Cardiac muscle cell (in vitro differentiated cells and primary cell): ENCODE results near the gene ORMDL2. TPM values are rescaled to one million over a fixed set of nuclear protein-coding genes. Genes with fewer than 3 reads are reported as not detected.
A peak's percentile ranks its signal among the peaks of the same experiment; 100 is the strongest.
"Not testable (repeated sequence)": the region's sequence is repeated elsewhere in the genome, so short reads cannot be mapped to it uniquely, and the experiment has no call there.

Source experiments
- DNase-seq, 2 donors: peaks; one replicate each; pipeline versions ENCODE4 v3.0.0 to v3.0.0-alpha.2; 2010 to 2017; ENCODE audit warnings: low read depth in 1 of 2, low spot score in 1 of 2
- H3K27ac ChIP-seq: fragments of 200-600 bp; sonication (generic); 2 replicates; pipeline ENCODE4 v1.5.1; 2016
- H3K27me3 ChIP-seq: fragments of 200-600 bp; sonication (generic); 2 replicates; pipeline ENCODE4 v1.6.0; 2016; ENCODE audit warnings: control low read depth
- H3K36me3 ChIP-seq: fragments of 200-600 bp; sonication (generic); 2 replicates; pipeline ENCODE4 v1.5.1; 2016; ENCODE audit warnings: control low read depth
- H3K4me1 ChIP-seq: fragments of 200-600 bp; sonication (generic); 2 replicates; pipeline ENCODE4 v1.8.1; 2017; ENCODE audit warnings: low read depth, mild to moderate bottlenecking, mixed run types
- H3K4me3 ChIP-seq: fragments of 200-600 bp; sonication (generic); 2 replicates; pipeline ENCODE4 v1.5.1; 2016; ENCODE audit warnings: mild to moderate bottlenecking
- H3K9me3 ChIP-seq: fragments of 200-600 bp; sonication (generic); 2 replicates; pipeline ENCODE4 v1.5.1; 2017; ENCODE audit warnings: low read depth, mild to moderate bottlenecking, control low read depth
- polyA plus RNA-seq: library from polyadenylated mRNA; unstranded; fragments of >200 nt; fragmentation: Nextera tagmentation; extraction: Ambion mirVana; gene quantifications from 2 replicates; pipeline ENCODE4 v1.2.1, GENCODE V29; 2016
- total RNA-seq: library from RNA; depleted of rRNA; stranded (reverse); fragments of >200 nt; gene quantifications from 2 replicates; pipeline ENCODE4 v1.2.3, GENCODE V29; 2016
- TF ChIP-seq, protein P1 (sequence below): IDR thresholded peaks from 2 replicates; pipeline ENCODE4 v1.5.1; 2012; ENCODE audit warnings: low read depth, mild to moderate bottlenecking, low read length

The ORMDL2 gene
- total and polyA plus RNA-seq, 2 experiments from 2014 or later: 9.0 to 58.9 TPM

DNA sequence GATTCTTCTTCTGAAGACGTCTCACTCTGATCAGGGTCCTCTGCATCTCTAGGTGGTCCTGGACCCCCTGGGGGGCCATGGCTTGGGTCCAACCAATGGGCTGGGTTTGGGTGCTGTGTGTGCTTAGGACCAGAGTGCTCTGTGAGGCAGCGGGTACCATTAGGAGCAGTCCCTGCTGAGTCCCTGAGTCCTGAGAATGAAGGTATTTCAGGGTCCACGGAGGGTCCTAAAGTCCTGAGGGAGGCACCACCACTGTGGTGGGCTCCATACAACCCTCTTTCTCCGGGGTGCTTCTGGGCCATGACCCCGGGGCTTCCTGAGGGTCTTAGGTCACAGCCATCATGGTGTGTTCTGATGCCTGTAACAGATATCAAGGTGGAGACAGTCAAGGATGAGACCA, 10.5 kb downstream of the ORMDL2 start:
- Histone ChIP-seq H3K36me3 (no peaks in the 10 kb centered on the region), H3K4me3 (no peak overlapping the region), H3K4me1 (no peaks in the 10 kb centered on the region), H3K27me3 (no peaks in the 10 kb centered on the region), H3K9me3 (no peaks in the 10 kb centered on the region), H3K27ac (peak overlapping the region; percentile 72)
- no peak for DNase-seq
- TF ChIP-seq, protein P1, sequence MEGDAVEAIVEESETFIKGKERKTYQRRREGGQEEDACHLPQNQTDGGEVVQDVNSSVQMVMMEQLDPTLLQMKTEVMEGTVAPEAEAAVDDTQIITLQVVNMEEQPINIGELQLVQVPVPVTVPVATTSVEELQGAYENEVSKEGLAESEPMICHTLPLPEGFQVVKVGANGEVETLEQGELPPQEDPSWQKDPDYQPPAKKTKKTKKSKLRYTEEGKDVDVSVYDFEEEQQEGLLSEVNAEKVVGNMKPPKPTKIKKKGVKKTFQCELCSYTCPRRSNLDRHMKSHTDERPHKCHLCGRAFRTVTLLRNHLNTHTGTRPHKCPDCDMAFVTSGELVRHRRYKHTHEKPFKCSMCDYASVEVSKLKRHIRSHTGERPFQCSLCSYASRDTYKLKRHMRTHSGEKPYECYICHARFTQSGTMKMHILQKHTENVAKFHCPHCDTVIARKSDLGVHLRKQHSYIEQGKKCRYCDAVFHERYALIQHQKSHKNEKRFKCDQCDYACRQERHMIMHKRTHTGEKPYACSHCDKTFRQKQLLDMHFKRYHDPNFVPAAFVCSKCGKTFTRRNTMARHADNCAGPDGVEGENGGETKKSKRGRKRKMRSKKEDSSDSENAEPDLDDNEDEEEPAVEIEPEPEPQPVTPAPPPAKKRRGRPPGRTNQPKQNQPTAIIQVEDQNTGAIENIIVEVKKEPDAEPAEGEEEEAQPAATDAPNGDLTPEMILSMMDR: no peak

DNA sequence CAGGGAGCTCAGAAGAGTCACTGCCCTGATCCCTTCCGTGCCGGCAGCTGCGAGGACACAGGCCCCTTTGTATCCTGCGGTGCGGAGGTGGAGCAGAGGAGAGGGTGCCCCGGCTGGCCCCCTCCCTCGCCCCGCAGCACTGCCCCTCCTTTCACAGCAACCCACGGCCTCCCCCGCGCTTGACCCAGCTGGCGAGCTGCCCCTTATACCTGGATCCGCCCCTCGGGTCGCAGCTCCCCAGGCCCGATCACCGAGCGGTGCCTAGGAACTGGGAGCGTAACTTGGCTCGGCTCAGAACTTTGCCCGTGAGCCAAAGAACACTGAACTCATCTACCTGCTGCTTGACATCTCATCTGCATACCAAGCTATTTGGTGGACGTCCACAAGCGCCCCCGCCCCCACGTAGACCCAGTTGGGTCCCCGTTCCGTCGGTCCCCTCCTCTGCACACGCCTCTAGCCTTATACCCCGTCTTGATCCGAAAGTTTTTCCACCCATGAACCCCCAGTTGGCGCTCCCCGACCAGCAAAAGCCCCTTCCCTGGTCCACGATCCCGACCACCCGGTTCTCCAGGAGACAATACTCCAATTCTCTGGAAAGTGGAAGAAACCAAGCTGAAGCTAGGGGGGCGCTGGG, 12.2 kb downstream of the ORMDL2 start:
- DNase-seq: peak in 1 of 2 donors; percentile 64
- TF ChIP-seq, protein P1: no peak
- H3K4me1 ChIP-seq: no peaks in the 10 kb centered on the region
- no peaks in the 10 kb centered on the region for H3K27me3 ChIP-seq
- no peaks in the 10 kb centered on the region for H3K36me3 ChIP-seq
- no peaks in the 10 kb centered on the region for H3K9me3 ChIP-seq
- H3K4me3 ChIP-seq: peak overlapping the region; percentile 66
- peak overlapping the region; percentile 97 for H3K27ac ChIP-seq

DNA sequence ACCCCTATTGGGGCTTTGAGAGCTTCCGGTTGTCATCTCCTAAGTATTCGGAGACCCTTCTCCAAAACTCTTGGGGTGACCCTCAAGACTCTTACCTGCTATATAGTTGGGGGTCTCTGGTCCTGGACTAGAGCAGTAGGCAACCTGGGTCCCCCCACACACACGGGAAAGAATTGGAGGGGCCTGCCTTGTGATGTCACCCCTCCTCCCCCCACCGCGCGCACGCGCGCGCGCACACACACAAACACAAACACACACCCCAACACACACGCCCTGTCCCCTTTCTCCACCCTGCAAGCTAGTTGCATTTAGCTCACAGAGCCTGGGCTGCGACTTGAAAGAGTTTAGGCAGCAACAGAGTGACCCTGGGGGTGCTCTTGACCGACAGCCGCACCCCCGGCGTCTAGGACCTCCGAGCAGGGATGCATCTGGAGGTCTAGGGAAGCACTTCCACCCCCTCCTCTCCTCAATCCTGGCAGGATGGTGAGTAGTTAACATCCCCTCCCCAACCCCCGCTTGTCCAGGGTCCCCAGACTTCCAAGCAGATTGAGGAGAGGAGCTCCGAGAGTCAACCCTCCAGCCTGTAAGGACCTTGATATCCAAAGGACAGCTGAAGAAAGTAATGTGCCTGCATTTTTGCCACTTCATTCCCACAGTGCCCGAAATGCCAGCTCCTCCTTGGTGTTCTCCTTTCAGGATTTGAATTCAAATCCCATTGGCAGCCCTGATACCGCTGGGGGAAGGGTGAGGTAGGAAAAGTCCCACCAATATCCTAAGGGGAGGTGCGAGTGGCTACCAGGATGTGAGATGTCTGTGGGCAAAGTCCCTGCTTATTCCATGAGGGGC, 13.0 kb downstream of the ORMDL2 start:
- Histone ChIP-seq H3K9me3 (no peaks in the 10 kb centered on the region), H3K27ac (peak overlapping the region; percentile 97), H3K4me1 (no peaks in the 10 kb centered on the region), H3K36me3 (no peaks in the 10 kb centered on the region), H3K4me3 (peak overlapping the region; percentile 66), H3K27me3 (no peaks in the 10 kb centered on the region)
- peak; percentile 68 to 80 for DNase-seq
- TF ChIP-seq, protein P1: no peak

DNA sequence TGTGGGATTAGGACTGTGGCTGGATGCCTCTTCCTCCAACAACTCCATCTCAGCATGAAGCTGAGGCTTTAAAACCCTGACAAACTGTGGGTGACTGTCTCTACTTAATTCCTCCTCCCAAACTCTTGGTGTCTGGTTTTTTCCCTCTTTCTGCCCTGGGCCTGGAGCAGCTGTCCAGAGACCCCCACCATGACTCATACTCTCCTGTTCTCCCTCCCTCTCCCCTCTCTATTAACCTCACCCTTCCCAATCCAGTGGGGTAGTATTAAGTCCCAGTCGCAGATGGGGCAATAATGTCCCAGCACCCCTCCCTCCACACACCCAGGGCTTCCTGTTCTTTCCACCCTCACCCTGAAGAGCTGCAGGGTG, 13.6 kb downstream of the ORMDL2 start:
- no peaks in the 10 kb centered on the region for H3K9me3 ChIP-seq
- H3K36me3 ChIP-seq: no peaks in the 10 kb centered on the region
- TF ChIP-seq, protein P1: no peak
- no peak for DNase-seq
- no peaks in the 10 kb centered on the region for H3K27me3 ChIP-seq
- no peaks in the 10 kb centered on the region for H3K4me1 ChIP-seq
- H3K4me3 ChIP-seq: peak overlapping the region; percentile 66
- peak overlapping the region; percentile 97 for H3K27ac ChIP-seq

DNA sequence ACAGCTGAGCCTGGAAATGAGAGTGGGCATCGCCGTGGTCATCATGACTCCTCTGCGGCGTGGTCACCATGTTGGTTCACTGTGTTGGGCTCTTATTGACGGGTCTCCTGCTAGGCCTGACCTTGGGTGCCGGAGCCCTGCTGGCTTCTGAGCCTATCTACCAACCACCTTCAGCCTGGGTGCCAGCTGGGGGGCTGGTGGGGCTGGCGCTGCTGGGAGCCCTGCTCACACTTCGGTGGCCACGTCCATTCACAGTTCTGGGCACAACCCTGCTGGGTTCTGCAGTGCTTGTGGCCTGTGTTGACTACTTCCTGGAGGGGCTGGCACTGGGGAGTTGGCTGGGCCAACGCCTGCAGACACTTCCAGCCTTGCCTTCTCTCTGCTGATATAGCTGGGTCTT, 15.2 kb downstream of the ORMDL2 start:
- Histone ChIP-seq H3K27me3 (no peaks in the 10 kb centered on the region), H3K4me3 (no peak overlapping the region), H3K36me3 (no peaks in the 10 kb centered on the region), H3K4me1 (no peaks in the 10 kb centered on the region), H3K27ac (no peak overlapping the region), H3K9me3 (no peaks in the 10 kb centered on the region)
- no peak for DNase-seq
- TF ChIP-seq, protein P1: no peak

DNA sequence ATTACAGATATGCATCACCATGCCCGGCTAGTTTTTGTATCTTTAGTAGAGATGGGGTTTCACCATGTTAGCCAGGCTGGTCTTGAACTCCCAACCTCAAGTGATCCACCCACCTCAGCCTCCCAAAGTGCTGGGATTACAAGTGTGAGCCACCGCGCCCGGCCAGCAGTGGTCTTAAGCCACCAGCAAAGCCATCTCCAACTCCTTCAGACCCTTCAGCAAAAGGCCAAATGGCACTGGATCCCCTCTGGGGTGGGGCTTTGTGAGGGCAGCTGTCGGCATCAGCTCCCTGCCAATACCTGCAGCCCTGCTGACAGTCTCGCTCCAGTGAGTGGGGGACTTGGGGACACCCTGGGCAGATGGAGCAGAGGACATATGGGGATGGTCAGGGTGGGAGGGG, 16.6 kb downstream of the ORMDL2 start:
- H3K9me3 ChIP-seq, H3K4me1 ChIP-seq, H3K36me3 ChIP-seq, DNase-seq, H3K27ac ChIP-seq, H3K27me3 ChIP-seq, H3K4me3 ChIP-seq: not testable (repeated sequence)
